Fibroblast of lung (primary cell): ENCODE data around the gene SLC23A3.

Experiments used
- EZH2 ChIP-seq: IDR thresholded peaks from 2 replicates; pipeline ENCODE4 v1.5.1; 2012; ENCODE audit warnings: low read length, control low read depth, mild to moderate bottlenecking; ENCODE audit errors: missing control alignments
- TF ChIP-seq, protein P1 (sequence below), 2 donors: IDR thresholded peaks in 1 of 2; conservative IDR thresholded peaks in 1 of 2; 1 replicate in 1 of 2; 2 replicates in 1 of 2; pipeline ENCODE4 v1.5.1; 2011 to 2012; ENCODE audit warnings: low read length in 2 of 2, control low read depth in 1 of 2, inconsistent platforms in 1 of 2, low read depth in 1 of 2, mild to moderate bottlenecking in 1 of 2

DNA sequence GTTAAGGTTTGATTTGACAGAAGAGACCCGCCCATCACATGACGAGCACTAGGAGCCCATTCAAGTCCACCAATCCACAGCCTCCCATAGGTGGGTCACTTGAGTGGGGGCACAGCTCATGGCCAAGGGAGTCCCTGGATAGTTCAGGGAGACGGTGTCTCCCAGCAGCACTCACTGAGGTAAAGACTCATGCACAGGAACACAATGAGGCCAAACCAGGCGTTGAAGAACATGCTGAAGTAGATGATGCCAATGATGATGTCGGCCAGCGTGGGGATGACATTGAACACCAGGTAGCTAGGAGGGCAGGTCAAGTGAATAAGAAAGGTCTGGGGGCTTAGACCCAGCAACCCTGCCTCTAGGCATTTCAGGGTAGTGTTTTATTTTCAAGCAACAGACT lies 45.0 kb upstream of the SLC23A3 start:
- TF ChIP-seq, protein P1, sequence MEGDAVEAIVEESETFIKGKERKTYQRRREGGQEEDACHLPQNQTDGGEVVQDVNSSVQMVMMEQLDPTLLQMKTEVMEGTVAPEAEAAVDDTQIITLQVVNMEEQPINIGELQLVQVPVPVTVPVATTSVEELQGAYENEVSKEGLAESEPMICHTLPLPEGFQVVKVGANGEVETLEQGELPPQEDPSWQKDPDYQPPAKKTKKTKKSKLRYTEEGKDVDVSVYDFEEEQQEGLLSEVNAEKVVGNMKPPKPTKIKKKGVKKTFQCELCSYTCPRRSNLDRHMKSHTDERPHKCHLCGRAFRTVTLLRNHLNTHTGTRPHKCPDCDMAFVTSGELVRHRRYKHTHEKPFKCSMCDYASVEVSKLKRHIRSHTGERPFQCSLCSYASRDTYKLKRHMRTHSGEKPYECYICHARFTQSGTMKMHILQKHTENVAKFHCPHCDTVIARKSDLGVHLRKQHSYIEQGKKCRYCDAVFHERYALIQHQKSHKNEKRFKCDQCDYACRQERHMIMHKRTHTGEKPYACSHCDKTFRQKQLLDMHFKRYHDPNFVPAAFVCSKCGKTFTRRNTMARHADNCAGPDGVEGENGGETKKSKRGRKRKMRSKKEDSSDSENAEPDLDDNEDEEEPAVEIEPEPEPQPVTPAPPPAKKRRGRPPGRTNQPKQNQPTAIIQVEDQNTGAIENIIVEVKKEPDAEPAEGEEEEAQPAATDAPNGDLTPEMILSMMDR (conservative IDR thresholded peaks at IDR 0.05 in 1 of 2, IDR thresholded peaks at IDR 0.05 in 1 of 2; ENCODE audit: low read depth in 1 of 2, low read length in 2 of 2): no peak
- no peak for TF ChIP-seq EZH2
